ENCODE results near the gene PDE6C.

DNA sequence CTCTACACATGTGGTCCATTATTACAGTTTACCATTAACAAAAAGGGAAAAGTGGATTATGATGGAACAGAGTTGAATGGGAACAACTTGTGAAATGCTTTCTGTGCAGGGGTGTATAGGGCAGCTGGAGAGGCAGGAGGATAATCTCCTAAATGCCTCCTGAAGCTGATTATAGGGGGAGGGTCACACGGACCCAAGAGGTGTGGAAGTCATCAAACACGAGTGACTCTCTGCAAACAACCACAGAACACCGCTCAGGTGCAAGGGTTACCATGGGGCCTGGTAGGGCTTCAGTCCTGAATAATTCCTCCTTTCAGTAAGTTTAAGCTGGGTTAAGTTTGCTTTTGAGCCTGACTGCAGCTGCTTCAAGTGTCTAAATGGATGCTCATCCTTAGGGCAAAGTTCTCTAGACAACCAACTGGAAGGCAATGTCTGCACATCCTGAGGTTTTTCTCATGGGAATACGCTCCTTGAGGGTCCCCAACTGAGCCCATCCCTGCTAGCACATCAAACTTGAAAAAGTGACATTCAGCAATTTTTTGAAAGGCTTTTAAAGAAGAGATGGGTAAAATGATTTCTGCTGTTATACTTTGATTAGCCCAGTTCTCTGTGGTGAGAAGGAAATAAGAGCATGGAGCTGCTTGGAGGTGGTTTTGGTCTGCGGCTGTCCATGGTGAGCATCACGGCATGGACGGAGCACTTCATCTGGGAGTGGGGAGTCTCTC is 1.9 kb downstream of the PDE6C start:
- TF ChIP-seq, protein P1, sequence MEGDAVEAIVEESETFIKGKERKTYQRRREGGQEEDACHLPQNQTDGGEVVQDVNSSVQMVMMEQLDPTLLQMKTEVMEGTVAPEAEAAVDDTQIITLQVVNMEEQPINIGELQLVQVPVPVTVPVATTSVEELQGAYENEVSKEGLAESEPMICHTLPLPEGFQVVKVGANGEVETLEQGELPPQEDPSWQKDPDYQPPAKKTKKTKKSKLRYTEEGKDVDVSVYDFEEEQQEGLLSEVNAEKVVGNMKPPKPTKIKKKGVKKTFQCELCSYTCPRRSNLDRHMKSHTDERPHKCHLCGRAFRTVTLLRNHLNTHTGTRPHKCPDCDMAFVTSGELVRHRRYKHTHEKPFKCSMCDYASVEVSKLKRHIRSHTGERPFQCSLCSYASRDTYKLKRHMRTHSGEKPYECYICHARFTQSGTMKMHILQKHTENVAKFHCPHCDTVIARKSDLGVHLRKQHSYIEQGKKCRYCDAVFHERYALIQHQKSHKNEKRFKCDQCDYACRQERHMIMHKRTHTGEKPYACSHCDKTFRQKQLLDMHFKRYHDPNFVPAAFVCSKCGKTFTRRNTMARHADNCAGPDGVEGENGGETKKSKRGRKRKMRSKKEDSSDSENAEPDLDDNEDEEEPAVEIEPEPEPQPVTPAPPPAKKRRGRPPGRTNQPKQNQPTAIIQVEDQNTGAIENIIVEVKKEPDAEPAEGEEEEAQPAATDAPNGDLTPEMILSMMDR (conservative IDR thresholded peaks at IDR 0.05; ENCODE audit: low read length), result no peak
- TF ChIP-seq EZH2phosphoT487 (IDR thresholded peaks at IDR 0.05; ENCODE audit: borderline replicate concordance, low read depth, low read length), result no peak
